ENCODE results near the gene PUM2.
"Not testable (repeated sequence)": the region's sequence is repeated elsewhere in the genome, so short reads cannot be mapped to it uniquely, and the experiment has no call there.

PUM2 gene

GRCh38 chr2:20240291-20240690, 110.4 kb downstream of the PUM2 start:
- in situ Hi-C loops (cut with MboI; ENCODE audit: low sequenced_read_pairs): not testable (repeated sequence)

GRCh38 chr2:20236496-20236895, 114.1 kb downstream of the PUM2 start:
- in situ Hi-C loops (cut with MboI; ENCODE audit: low sequenced_read_pairs): no loop called here

- in situ Hi-C loops (cut with MboI; ENCODE audit: low sequenced_read_pairs): no loop called here
Measured at GRCh38 chr2:20235655-20236305, 114.9 kb downstream of the PUM2 start.

GRCh38 chr2:20234597-20234996, 116.0 kb downstream of the PUM2 start:
- in situ Hi-C loops (cut with MboI; ENCODE audit: low sequenced_read_pairs): not testable (repeated sequence)

GRCh38 chr2:20232837-20233207, 117.8 kb downstream of the PUM2 start:
- in situ Hi-C loops (cut with MboI; ENCODE audit: low sequenced_read_pairs): no loop called here

GRCh38 chr2:20231598-20232026, 119.0 kb downstream of the PUM2 start:
- in situ Hi-C loops (cut with MboI; ENCODE audit: low sequenced_read_pairs): no loop called here

GRCh38 chr2:20231159-20231558, 119.5 kb downstream of the PUM2 start:
- in situ Hi-C loops (cut with MboI; ENCODE audit: low sequenced_read_pairs): no loop called here

GRCh38 chr2:20230114-20230425, 120.6 kb downstream of the PUM2 start:
- in situ Hi-C loops (cut with MboI; ENCODE audit: low sequenced_read_pairs): no loop called here

DNA sequence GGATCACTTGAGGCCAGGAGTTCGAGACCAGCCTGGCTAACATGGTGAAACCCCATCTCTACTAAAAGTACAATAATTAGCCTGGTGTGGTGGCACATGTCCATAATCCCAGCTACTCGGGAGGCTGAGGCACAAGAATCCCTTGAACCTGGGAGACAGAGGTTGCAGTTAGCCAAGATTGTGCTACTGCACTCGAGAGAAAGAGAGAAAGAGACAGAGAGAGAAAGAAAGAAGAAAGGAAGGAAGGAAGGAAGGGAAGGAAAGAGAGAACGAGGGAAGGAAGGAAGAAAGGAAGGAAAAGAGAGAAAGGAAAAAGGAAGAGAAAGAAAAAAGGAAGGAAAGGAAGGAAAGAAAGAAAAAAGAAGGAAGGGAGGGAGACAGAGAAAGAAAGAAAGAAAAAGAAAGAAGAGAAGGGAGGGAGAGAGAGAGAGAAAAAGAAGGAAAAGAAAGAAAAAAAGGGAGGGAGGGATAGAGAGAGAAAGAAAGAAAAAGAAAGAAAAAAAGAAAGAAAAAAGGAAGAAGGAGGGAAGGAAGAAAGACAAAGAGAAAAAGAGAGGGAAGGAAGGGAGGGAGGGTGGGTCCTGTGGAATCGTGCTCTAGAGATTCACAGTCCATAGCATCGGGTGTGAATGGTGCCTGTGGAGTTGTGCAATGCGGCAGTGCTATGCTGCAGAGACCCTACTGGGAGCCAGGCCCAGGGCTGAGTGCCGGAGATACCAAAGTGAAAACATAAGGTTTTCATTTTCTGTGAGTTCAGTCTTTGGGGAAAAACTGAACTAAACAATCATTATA, 121.1 kb downstream of the PUM2 start:
- in situ Hi-C loops (cut with MboI; ENCODE audit: low sequenced_read_pairs): no loop called here

- in situ Hi-C loops (cut with MboI; ENCODE audit: low sequenced_read_pairs): no loop called here
Measured at GRCh38 chr2:20227894-20228505, 122.6 kb downstream of the PUM2 start.

DNA sequence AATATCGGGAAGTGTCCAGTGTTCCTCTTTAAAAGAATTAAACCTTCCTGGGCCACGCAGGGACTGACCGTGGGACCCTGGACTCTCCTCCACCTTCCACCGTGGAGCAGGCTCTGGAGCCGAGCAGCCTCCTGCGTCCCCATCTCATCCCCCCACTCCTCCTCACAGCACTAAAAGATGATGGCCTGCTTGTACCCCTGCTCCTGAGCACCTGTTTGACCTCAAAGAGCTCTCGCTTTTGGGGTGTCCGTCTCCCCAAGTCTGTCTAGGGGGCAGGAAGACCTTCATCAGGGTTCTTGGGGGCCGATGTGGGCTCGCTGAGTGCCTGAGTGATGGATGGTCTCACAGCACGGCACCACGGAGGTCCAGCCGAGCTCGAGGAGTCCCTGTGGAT, 124.5 kb downstream of the PUM2 start:
- in situ Hi-C loops (cut with MboI; ENCODE audit: low sequenced_read_pairs): no loop called here

DNA sequence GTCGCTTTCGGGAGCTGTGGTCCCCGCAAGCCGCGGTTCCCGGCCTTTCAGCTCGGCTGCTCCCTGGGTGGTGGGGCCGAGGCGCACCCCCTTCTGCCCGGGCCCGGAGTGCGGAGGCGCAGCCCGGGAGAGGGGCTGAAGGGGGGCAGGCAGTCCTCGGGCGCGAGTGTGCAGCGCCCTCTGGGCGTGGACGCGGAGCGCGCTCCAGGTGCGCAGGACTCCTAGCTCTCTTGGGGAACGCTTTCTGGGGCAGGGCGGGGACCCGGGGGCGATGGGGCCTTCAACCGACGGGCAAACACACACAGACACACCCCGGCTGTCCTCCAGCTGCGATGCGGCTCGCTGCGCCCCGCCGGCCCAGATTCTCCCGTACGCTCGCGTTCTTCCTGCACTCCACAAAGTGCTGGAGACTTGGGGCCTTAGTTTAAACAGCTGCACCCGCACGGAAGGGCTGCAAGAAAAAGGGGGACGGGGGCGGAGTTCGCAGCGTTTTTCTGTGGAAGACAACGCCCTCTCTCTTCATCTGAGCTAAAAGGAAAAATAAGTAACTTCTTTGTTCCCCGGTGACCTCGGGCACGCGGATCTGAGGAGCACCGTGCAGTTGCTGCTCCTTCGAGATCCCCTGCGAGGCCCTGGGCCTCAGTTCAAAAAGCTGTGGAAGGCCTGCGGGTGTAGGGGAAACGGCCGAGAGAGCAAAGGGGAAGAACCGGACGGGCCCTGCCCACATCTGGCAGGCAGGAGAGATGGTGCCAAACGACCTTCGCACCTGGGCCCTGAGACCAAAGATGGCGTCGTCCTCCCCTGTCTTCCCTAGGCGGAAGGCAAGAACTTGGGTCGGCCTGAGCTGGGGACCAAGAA, 125.1 kb downstream of the PUM2 start:
- in situ Hi-C loops (cut with MboI; ENCODE audit: low sequenced_read_pairs): no loop called here

DNA sequence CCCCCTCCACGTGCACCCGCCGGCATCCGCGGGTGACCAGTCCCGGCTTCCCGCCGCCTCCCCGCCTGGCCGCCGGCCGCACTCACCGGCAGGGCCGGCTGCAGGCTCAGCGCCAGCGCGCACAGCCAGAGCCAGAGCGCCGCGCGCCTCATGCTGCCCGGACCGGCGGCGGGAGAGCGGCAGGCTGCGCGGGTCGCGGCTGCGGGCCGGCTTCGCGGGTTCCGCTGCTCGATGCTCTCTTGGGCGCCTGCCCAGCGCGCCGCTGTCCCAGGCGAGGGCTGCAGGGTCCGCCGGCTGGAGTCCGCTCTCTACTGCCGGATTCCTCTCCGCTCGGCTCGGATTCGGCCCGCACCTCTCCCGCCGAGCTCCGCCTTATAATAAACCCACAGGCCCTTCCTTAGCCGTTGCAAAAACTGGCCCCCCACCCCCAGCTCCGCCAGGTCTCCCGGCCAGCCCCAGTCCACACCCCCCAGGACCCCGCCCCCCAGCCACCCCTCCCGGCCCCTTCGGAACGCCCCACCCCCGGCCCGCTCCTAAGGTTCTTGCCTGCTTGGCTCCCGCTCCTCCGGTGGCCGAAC, 125.8 kb downstream of the PUM2 start, which contains the start of gene SDC1:
Gene SDC1 (minus strand): TSS at position 415 of the 578 bp plus-strand sequence. CDS start 263 bp downstream, at position 152.
- in situ Hi-C loops (cut with MboI; ENCODE audit: low sequenced_read_pairs): no loop called here

- in situ Hi-C loops (cut with MboI; ENCODE audit: low sequenced_read_pairs): no loop called here
Measured at GRCh38 chr2:20224164-20224715, 126.4 kb downstream of the PUM2 start.

DNA sequence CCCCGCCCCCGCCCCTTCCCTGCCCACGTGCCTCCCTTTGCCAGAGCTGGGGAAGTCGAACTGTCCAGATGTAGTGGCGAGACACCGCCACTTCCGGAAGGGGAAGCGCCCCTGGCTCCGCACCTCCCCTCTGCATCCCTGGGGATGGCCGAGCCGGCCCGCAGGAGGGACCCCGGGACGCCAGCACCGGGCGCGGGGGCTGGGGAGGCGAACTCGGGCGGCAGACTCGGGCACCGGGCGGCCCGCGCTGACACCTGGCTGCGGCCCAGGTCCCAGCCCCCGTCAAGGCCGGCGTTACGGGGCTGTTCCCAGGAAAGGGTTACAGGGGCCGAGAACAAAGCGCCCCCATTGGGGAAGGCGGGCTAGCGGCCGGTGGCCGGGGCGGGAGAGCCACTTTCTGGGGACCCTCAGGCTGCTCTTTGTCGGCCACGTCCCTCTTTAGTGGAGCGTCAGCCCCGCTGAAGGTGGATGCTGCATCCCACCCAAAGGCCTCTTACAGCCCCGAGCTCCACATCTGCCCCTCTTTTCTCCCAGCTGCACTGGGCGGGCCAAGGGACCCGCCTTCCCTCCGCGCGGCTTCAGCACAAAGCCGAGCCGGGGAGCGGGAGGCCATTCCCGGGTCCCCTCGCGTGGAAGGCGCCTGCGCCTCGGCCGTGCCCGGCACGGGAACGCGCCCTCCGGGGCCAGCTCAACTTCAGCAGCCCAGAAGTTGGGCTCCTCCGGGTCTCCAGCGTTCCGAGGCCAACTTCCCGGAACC, 127.1 kb downstream of the PUM2 start:
- in situ Hi-C loops (cut with MboI; ENCODE audit: low sequenced_read_pairs): no loop called here

- in situ Hi-C loops (cut with MboI; ENCODE audit: low sequenced_read_pairs): no loop called here
Measured at GRCh38 chr2:20222769-20223406, 127.8 kb downstream of the PUM2 start.

GRCh38 chr2:20222014-20222768, 128.5 kb downstream of the PUM2 start:
- in situ Hi-C loops (cut with MboI; ENCODE audit: low sequenced_read_pairs): no loop called here

DNA sequence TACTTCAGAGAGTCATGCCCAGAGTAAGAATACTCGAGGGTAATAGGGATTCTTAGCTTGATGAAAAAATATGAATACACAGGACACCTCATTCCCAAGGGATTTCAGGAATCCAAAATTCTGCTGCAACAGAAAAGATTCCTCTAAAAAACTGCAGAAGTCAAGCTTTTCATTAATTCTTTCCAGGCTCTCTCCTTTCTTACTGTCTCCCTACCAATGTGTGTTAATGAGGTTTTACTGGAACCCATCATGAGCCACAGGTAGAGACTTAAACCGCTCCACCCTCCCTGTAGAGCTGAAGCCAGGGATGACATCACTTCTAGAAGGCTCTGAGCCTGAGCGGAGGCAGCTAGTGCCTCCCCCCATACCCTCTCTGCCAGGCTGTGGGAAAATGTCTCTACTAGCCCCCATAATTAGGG, 129.1 kb downstream of the PUM2 start:
- in situ Hi-C loops (cut with MboI; ENCODE audit: low sequenced_read_pairs): no loop called here

Measured in hTERT RPE-1 (cell line).